ENCODE measurements around the gene GPLD1. TPM values are rescaled to one million over a fixed set of nuclear protein-coding genes. Genes with fewer than 3 reads are reported as not detected.

Gene GPLD1
- total RNA-seq, 1 donor from 2014 or later: 0.19 TPM

GRCh38 chr6:24500683-24501082 is 11.3 kb upstream of the GPLD1 start:
- no peak for DNase-seq (ENCODE audit: low read depth)

GRCh38 chr6:24497254-24497970 is 8.0 kb upstream of the GPLD1 start:
- no peak for DNase-seq (ENCODE audit: low read depth)

GRCh38 chr6:24494821-24495795 is 5.7 kb upstream of the GPLD1 start, which contains the start of gene ALDH5A1:
ALDH5A1 (plus strand) TSS chr6:24494969; CDS start chr6:24494997, 28 bp downstream.
- peak; percentile 50 for DNase-seq (ENCODE audit: low read depth)

- DNase-seq (ENCODE audit: low read depth): no peak
Observed at GRCh38 chr6:24493945-24494820, 4.8 kb upstream of the GPLD1 start.

GRCh38 chr6:24492475-24492874 is 3.1 kb upstream of the GPLD1 start:
- DNase-seq (ENCODE audit: low read depth): peak; percentile 8

- no peak for DNase-seq (ENCODE audit: low read depth)
Observed at GRCh38 chr6:24490948-24491347, 1.6 kb upstream of the GPLD1 start.

- DNase-seq (ENCODE audit: low read depth): no peak
Observed at GRCh38 chr6:24489881-24490280, 503 bp upstream of the GPLD1 start.

- no peak for DNase-seq (ENCODE audit: low read depth)
Observed at GRCh38 chr6:24486065-24486464, 3.3 kb downstream of the GPLD1 start.

GRCh38 chr6:24484657-24485323 is 4.6 kb downstream of the GPLD1 start:
- no peak for DNase-seq (ENCODE audit: low read depth)

- no peak for DNase-seq (ENCODE audit: low read depth)
Observed at GRCh38 chr6:24481449-24481848, 7.9 kb downstream of the GPLD1 start.

- no peak for DNase-seq (ENCODE audit: low read depth)
Observed at GRCh38 chr6:24480705-24481104, 8.7 kb downstream of the GPLD1 start.

GRCh38 chr6:24478903-24479302 is 10.5 kb downstream of the GPLD1 start:
- DNase-seq (ENCODE audit: low read depth): no peak

- DNase-seq (ENCODE audit: low read depth): no peak
Observed at GRCh38 chr6:24477070-24477469, 12.3 kb downstream of the GPLD1 start.

GRCh38 chr6:24476631-24477030 is 12.7 kb downstream of the GPLD1 start:
- no peak for DNase-seq (ENCODE audit: low read depth)

GRCh38 chr6:24472181-24472580 is 17.2 kb downstream of the GPLD1 start:
- no peak for DNase-seq (ENCODE audit: low read depth)

GRCh38 chr6:24469811-24470210 is 19.6 kb downstream of the GPLD1 start:
- DNase-seq (ENCODE audit: low read depth): no peak

- no peak for DNase-seq (ENCODE audit: low read depth)
Observed at GRCh38 chr6:24464253-24465038, 24.9 kb downstream of the GPLD1 start.

GRCh38 chr6:24460966-24461365 is 28.4 kb downstream of the GPLD1 start:
- DNase-seq (ENCODE audit: low read depth): no peak

- DNase-seq (ENCODE audit: low read depth): no peak
Observed at GRCh38 chr6:24458941-24459340, 30.4 kb downstream of the GPLD1 start.

- DNase-seq (ENCODE audit: low read depth): no peak
Observed at GRCh38 chr6:24458134-24458533, 31.2 kb downstream of the GPLD1 start.

Measured in myocyte (in vitro differentiated cells).